ENCODE results near the gene GRIK4. TPM values are rescaled to one million over a fixed set of nuclear protein-coding genes. Genes with fewer than 3 reads are reported as not detected.

The GRIK4 gene
- total RNA-seq, 2 experiments from 2014 or later = 0.06 TPM; not detected in 1

DNA sequence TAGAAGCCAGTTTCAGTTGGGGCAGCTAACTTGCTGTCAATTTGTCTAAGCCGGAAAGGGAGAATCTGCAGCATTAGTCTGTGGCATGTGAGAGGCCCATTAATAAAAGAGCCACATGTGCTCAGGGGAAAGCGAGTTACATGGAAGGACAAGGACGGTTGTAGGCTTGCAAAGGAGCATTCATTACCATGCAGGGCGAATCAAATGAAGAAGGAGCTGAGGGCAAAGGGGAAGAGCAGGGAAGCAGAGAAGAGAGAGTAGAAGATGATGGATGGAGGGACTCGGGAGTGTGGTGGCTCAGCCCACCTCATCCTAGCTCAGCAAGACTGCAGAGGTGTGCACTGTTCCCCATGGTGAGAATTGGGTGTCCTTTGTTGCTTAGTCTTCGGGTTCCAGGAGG, 359.6 kb downstream of the GRIK4 start:
- intact Hi-C loops (cut with micrococcal nuclease; ENCODE audit: unreplicated experiment) = no loop called here
- no peaks in the 10 kb centered on the region for H3K9me3 ChIP-seq (ENCODE audit: low read length)
- no peak for TF ChIP-seq EZH2phosphoT487 (IDR thresholded peaks at IDR 0.05; ENCODE audit: borderline replicate concordance, low read depth, low read length)
- TF ChIP-seq, protein P1, sequence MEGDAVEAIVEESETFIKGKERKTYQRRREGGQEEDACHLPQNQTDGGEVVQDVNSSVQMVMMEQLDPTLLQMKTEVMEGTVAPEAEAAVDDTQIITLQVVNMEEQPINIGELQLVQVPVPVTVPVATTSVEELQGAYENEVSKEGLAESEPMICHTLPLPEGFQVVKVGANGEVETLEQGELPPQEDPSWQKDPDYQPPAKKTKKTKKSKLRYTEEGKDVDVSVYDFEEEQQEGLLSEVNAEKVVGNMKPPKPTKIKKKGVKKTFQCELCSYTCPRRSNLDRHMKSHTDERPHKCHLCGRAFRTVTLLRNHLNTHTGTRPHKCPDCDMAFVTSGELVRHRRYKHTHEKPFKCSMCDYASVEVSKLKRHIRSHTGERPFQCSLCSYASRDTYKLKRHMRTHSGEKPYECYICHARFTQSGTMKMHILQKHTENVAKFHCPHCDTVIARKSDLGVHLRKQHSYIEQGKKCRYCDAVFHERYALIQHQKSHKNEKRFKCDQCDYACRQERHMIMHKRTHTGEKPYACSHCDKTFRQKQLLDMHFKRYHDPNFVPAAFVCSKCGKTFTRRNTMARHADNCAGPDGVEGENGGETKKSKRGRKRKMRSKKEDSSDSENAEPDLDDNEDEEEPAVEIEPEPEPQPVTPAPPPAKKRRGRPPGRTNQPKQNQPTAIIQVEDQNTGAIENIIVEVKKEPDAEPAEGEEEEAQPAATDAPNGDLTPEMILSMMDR (conservative IDR thresholded peaks at IDR 0.05; ENCODE audit: low read length) = no peak
- ChIA-PET CTCF (ENCODE audit: unreplicated experiment) (no interaction called here), POLR2A (no interaction called here)
- H3K27ac ChIP-seq (ENCODE audit: low read depth, low read length, poor library complexity, severe bottlenecking) = no peak overlapping the region
- H3K36me3 ChIP-seq (ENCODE audit: insufficient read depth, low read length) = no peaks in the 10 kb centered on the region
- no peak overlapping the region for H3K4me2 ChIP-seq (ENCODE audit: low read length)
- H3K4me3 ChIP-seq (ENCODE audit: low read depth, low read length, poor library complexity, severe bottlenecking) = no peak overlapping the region
- H2AFZ ChIP-seq (ENCODE audit: low read length) = no peak overlapping the region
- H3K79me2 ChIP-seq (ENCODE audit: insufficient read depth, low read depth, low read length) = no peaks in the 10 kb centered on the region
- no peaks in the 10 kb centered on the region for H3K9me2 ChIP-seq (ENCODE audit: insufficient read depth, low read length)
- BruUV-seq (replicated peaks) = no TSS peak
- no peaks in the 10 kb centered on the region for H3K4me1 ChIP-seq (ENCODE audit: insufficient read depth, low read length, poor library complexity, severe bottlenecking)
- DNase-seq (ENCODE audit: low spot score) = no peak
- no peaks in the 10 kb centered on the region for H4K20me1 ChIP-seq (ENCODE audit: insufficient read depth, low read length)

DNA sequence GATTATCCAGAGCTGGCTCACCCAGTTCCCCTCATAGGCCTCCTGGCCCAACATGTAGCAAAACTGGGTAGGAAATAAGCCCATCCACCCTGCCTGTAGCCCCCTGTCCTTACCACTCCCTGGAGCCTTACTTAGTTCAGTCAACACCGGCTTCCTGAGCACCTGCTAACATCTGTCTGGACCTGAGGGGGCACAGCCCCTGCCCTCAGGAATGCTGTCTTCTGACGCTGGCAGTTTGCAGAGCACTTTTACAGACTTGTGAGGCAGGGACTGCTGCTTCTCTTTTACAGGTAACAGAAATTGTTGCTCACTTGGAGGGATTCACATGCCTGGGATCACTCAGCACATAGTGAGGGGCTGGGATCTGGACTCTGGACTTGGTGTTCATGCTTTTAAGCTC, 360.4 kb downstream of the GRIK4 start:
- no peaks in the 10 kb centered on the region for H3K36me3 ChIP-seq (ENCODE audit: insufficient read depth, low read length)
- no peaks in the 10 kb centered on the region for H3K4me1 ChIP-seq (ENCODE audit: insufficient read depth, low read length, poor library complexity, severe bottlenecking)
- H4K20me1 ChIP-seq (ENCODE audit: insufficient read depth, low read length) = no peaks in the 10 kb centered on the region
- no TSS peak for BruUV-seq (replicated peaks)
- H3K9me2 ChIP-seq (ENCODE audit: insufficient read depth, low read length) = no peaks in the 10 kb centered on the region
- H3K4me2 ChIP-seq (ENCODE audit: low read length) = no peak overlapping the region
- no peak for DNase-seq (ENCODE audit: low spot score)
- POLR2A ChIA-PET = no interaction called here
- no peak overlapping the region for H3K4me3 ChIP-seq (ENCODE audit: low read depth, low read length, poor library complexity, severe bottlenecking)
- H2AFZ ChIP-seq (ENCODE audit: low read length) = no peak overlapping the region
- CTCF ChIA-PET (ENCODE audit: unreplicated experiment) = no interaction called here
- no peaks in the 10 kb centered on the region for H3K9me3 ChIP-seq (ENCODE audit: low read length)
- H3K27ac ChIP-seq (ENCODE audit: low read depth, low read length, poor library complexity, severe bottlenecking) = no peak overlapping the region
- no peaks in the 10 kb centered on the region for H3K79me2 ChIP-seq (ENCODE audit: insufficient read depth, low read depth, low read length)
- intact Hi-C loops (cut with micrococcal nuclease; ENCODE audit: unreplicated experiment) = no loop called here
- TF ChIP-seq, protein P1 (conservative IDR thresholded peaks at IDR 0.05; ENCODE audit: low read length) = no peak
- no peak for TF ChIP-seq EZH2phosphoT487 (IDR thresholded peaks at IDR 0.05; ENCODE audit: borderline replicate concordance, low read depth, low read length)

DNA sequence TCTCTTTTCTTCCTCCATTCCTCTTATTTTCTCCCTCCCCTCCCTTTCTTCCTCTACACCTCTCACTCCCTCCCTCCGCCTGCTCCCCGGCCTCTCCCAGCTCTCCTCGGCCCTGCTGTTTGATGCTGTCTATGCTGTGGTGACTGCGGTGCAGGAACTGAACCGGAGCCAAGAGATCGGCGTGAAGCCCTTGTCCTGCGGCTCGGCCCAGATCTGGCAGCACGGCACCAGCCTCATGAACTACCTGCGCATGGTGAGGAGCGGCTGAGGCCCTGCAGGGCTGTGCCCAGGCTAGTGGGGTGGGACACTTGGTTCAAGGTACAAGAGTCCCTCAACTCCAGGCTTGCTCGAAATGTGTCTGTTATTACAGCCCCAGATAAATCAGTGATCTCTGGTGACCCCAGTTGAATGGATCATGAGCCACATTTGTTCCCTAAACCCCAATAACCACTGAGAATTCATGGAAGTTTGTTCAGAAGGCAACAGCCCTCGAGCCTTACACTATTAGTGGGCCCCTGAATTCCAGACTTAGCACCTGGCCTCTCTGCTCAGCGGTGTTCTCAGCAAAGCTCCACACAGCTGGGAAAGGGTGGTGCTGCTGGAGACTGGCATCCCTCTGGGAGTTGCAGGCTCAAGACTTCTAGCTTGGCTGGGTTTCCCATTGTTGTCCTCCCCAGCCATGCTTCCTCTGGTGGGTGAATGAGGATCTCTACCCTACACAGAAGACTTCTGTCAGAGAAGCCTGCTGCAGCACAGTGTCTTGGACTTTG, 362.6 kb downstream of the GRIK4 start:
- no peak overlapping the region for H3K4me3 ChIP-seq (ENCODE audit: low read depth, low read length, poor library complexity, severe bottlenecking)
- no peak for TF ChIP-seq EZH2phosphoT487 (IDR thresholded peaks at IDR 0.05; ENCODE audit: borderline replicate concordance, low read depth, low read length)
- TF ChIP-seq, protein P1 (conservative IDR thresholded peaks at IDR 0.05; ENCODE audit: low read length) = no peak
- BruUV-seq (replicated peaks) = no TSS peak
- intact Hi-C loops (cut with micrococcal nuclease; ENCODE audit: unreplicated experiment) = no loop called here
- no peak overlapping the region for H3K4me2 ChIP-seq (ENCODE audit: low read length)
- H2AFZ ChIP-seq (ENCODE audit: low read length) = no peak overlapping the region
- ChIA-PET POLR2A (no interaction called here), CTCF (ENCODE audit: unreplicated experiment) (no interaction called here)
- H3K9me2 ChIP-seq (ENCODE audit: insufficient read depth, low read length) = no peaks in the 10 kb centered on the region
- H3K9me3 ChIP-seq (ENCODE audit: low read length) = no peaks in the 10 kb centered on the region
- H3K27ac ChIP-seq (ENCODE audit: low read depth, low read length, poor library complexity, severe bottlenecking) = no peak overlapping the region
- no peaks in the 10 kb centered on the region for H3K4me1 ChIP-seq (ENCODE audit: insufficient read depth, low read length, poor library complexity, severe bottlenecking)
- H4K20me1 ChIP-seq (ENCODE audit: insufficient read depth, low read length) = no peaks in the 10 kb centered on the region
- H3K79me2 ChIP-seq (ENCODE audit: insufficient read depth, low read depth, low read length) = no peaks in the 10 kb centered on the region
- DNase-seq (ENCODE audit: low spot score) = no peak
- H3K36me3 ChIP-seq (ENCODE audit: insufficient read depth, low read length) = no peaks in the 10 kb centered on the region

Measured in OCI-LY7 (cell line).